HG02840 (cell line): ENCODE results near the gene STX4.
A peak's percentile ranks its signal among the peaks of the same experiment; 100 is the strongest.

ENCODE experiments used
- ATAC-seq: cut with Tn5 transposase; IDR thresholded peaks from one replicate; pipeline ENCODE4 v1.9.1; 2021; ENCODE audit warnings: mild to moderate bottlenecking, moderate library complexity, moderate number of reproducible peaks; ENCODE audit not compliant: unreplicated experiment, low FRiP score

Gene STX4, protein sequence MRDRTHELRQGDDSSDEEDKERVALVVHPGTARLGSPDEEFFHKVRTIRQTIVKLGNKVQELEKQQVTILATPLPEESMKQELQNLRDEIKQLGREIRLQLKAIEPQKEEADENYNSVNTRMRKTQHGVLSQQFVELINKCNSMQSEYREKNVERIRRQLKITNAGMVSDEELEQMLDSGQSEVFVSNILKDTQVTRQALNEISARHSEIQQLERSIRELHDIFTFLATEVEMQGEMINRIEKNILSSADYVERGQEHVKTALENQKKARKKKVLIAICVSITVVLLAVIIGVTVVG

GRCh38 chr16:31032736-31033708 is at the start of gene STX4:
Gene STX4 (plus strand): TSS chr16:31033558. CDS start chr16:31033806, 248 bp downstream.
- ATAC-seq = peak; percentile 89

DNA sequence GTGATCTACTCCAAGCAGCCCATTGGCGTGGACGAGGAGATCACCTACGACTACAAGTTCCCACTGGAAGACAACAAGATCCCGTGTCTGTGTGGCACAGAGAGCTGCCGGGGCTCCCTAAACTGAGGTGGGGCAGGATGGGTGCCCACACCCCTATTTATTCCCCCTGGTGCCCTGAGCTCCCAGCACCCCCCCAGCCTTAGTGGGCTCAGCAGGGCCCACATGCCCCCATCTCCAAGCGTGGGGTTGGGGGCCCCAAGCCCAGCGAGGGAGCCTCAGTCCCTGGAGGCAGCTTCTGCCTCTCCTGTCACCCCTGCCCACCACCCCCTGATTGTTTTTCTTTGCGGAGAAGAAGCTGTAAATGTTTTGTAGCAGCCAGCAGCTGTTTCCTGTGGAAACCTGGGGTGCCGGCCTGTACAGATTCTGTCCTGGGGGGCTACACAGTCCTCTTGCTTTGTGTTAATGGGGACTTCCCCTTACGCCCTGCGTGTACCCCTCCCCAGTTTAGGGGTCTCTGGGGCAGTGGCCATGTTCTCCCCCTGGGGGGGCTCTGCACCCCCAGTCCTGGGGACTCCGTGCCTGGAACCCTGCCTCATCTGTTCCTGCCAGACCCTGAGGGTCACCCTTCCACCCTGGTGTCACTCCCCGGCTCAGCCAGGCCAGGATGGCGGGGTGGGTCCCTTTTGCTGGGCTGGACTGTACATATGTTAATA is 49.3 kb upstream of the STX4 start:
- ATAC-seq = no peak

DNA sequence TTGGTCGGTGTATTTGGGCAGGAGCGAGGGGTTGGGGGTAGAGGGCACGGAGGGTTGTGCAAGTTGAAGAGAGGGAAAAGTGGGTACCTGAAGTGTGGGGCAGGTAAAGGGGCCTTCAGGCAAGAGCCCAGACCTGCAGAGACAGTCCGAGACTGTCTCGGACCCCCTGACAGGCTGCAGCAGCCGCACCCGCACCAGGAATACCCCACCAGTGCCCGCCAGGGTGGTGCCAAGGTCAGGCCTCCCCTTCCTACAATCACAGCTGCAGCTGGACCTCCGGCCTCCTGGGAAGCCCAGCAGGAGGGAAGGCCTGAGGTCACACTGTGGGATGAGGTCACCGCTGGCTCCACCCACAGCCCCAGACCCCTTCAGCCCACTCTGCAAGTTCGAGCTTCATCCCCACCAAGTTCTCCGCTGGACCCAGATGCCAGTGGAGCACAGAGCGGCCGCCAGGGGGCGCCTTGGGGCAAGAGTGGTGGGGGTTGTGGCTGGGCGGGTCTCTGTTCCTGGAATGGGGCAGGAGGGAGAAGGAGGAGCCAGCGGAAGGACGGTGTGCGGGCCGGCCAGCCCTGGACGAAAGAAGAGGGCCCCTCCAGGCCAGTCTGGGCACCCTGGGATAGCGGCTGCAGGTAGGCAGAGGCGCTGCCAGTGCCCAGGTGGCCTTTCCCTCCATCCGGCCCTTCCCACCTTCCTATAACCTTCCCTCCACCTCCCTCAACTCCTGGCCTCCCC is 48.5 kb upstream of the STX4 start, which contains the start of gene HSD3B7:
HSD3B7 (plus strand) TSS at position 539 of the 732 bp plus-strand sequence. CDS start 452 bp downstream, outside the sequence.
- ATAC-seq = no peak

GRCh38 chr16:30985401-30986128 is 47.8 kb upstream of the STX4 start:
- no peak for ATAC-seq

- ATAC-seq = no peak
Observed at GRCh38 chr16:30986129-30986991, 47.0 kb upstream of the STX4 start.

DNA sequence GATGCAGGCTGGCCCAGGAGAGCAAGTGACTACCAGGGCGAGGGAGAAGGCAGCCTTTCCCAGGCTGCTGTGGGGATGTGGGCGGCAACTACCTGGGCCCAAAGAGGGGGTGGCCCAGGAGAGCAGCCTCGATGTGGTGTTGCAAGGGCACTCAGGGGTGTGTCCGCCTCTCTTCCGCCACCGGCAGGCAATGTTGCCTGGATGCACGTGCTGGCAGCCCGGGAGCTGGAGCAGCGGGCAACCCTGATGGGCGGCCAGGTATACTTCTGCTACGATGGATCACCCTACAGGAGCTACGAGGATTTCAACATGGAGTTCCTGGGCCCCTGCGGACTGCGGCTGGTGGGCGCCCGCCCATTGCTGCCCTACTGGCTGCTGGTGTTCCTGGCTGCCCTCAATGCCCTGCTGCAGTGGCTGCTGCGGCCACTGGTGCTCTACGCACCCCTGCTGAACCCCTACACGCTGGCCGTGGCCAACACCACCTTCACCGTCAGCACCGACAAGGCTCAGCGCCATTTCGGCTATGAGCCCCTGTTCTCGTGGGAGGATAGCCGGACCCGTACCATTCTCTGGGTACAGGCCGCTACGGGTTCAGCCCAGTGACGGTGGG is 45.7 kb upstream of the STX4 start:
- ATAC-seq = no peak

- ATAC-seq = no peak
Observed at GRCh38 chr16:30989469-30990047, 43.8 kb upstream of the STX4 start.

GRCh38 chr16:30990105-30990504 is 43.3 kb upstream of the STX4 start:
- ATAC-seq = no peak

GRCh38 chr16:30991052-30991451 is 42.3 kb upstream of the STX4 start:
- no peak for ATAC-seq

GRCh38 chr16:30992276-30992780 is 41.0 kb upstream of the STX4 start:
- ATAC-seq = no peak

- ATAC-seq = no peak
Observed at GRCh38 chr16:30992931-30993816, 40.2 kb upstream of the STX4 start.

- ATAC-seq = no peak
Observed at GRCh38 chr16:30995927-30996323, 37.4 kb upstream of the STX4 start.

GRCh38 chr16:30996324-30996984 is 36.9 kb upstream of the STX4 start:
- no peak for ATAC-seq

GRCh38 chr16:30996985-30997724 is 36.2 kb upstream of the STX4 start:
- peak; percentile 57 for ATAC-seq
